Measurements from ENCODE around the gene ENC1. TPM values are rescaled to one million over a fixed set of nuclear protein-coding genes. Genes with fewer than 3 reads are reported as not detected.

Gene ENC1
- total and polyA plus RNA-seq, 10 of the 15 experiments (the other 5 are each of a cell fraction or from before 2014, with no cell fraction given): 8.2 to 55.5 (median 32.1) TPM

DNA sequence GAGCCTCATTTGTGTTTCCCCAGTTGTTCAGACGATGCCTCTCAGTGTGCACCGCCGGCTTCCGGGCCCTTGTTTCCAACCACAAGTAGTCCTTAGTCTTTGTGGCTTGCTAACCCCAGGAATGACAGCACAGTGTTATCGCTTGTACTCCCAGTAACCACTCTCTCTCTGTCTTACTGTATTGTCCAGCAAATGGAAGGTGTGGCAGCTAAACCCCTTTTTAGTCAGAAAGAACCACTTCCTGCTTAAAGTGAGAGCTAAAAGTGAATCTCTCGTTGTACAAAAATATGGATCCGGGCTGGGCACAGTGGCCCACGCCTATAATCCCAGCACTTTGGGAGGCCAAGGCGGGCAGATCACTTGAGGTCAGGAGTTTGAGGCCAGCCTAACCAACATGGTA lies 61.3 kb downstream of the ENC1 start:
- CTCF ChIA-PET: no interaction called here
- in situ Hi-C loops (cut with MboI): no loop called here
- peak overlapping the region; percentile 23 for H3K27ac ChIP-seq (ENCODE audit: control insufficient read depth, insufficient read depth)
- FAIRE-seq (peak; percentile 70), ATAC-seq (peak; percentile 88), DNase-seq (ENCODE audit: low read depth, low spot score) (peak; percentile 87)
- no peak overlapping the region for H3K4me3 ChIP-seq
- RAD21 ChIA-PET (ENCODE audit: unreplicated experiment): interaction anchor here (0.6 to 1.8 kb wide), 4 partner anchors 42 to 680 kb away, joined by 4 to 9 read pairs (median 4); no protein-coding TSS in a partner anchor
- no peaks in the 10 kb centered on the region for H3K9me3 ChIP-seq (replicated peaks; ENCODE audit: control insufficient read depth, insufficient read depth, low read length)
- peaks cover 35% of the 10 kb centered on the region for H3K4me1 ChIP-seq (ENCODE audit: control insufficient read depth, insufficient read depth, low read length)
- SMC1A ChIA-PET (ENCODE audit: uncharacterized antibody, unreplicated experiment): interaction anchor here (1.0 to 3.5 kb wide), 8 partner anchors 12 to 542 kb away, joined by 3 to 11 read pairs (median 6); no protein-coding TSS in a partner anchor
- peak overlapping the region; percentile 10 for H3K4me2 ChIP-seq (ENCODE audit: control insufficient read depth, insufficient read depth)
- H3K36me3 ChIP-seq (ENCODE audit: control insufficient read depth in 2 of 2, insufficient read depth in 2 of 2, low read length in 1 of 2): no peaks in the 10 kb centered on the region
- no TSS peak for BruUV-seq (replicated peaks)
- H3K9ac ChIP-seq (ENCODE audit: control insufficient read depth, insufficient read depth, low read length): no peak overlapping the region
- intact Hi-C loops (cut with micrococcal nuclease; ENCODE audit: unreplicated experiment): loop anchor here (1.0 to 5.0 kb wide), 7 partner anchors 44 to 677 kb away; partner anchors contain the start of gene ENC1
- H4K20me1 ChIP-seq (ENCODE audit: control insufficient read depth, insufficient read depth): no peaks in the 10 kb centered on the region
- peak overlapping the region; percentile 26; the same call in 1 of the 2 replicates for H2AFZ ChIP-seq (ENCODE audit: control insufficient read depth, low read depth, low read length)
- POLR2A ChIA-PET: no interaction called here
- no peaks in the 10 kb centered on the region for H3K79me2 ChIP-seq (ENCODE audit: control insufficient read depth, insufficient read depth, low read length)
- H3K27me3 ChIP-seq (replicated peaks in 1 of 2; ENCODE audit: control insufficient read depth in 2 of 2, insufficient read depth in 2 of 2, low read length in 1 of 2): no peaks in the 10 kb centered on the region
- 1% methylated on average over 9 of the region's 9 CpGs for WGBS (ENCODE audit: insufficient coverage, insufficient replicate concordance, low lambda C conversion rate, missing lambda C conversion rate)
- TF ChIP-seq, protein P1, sequence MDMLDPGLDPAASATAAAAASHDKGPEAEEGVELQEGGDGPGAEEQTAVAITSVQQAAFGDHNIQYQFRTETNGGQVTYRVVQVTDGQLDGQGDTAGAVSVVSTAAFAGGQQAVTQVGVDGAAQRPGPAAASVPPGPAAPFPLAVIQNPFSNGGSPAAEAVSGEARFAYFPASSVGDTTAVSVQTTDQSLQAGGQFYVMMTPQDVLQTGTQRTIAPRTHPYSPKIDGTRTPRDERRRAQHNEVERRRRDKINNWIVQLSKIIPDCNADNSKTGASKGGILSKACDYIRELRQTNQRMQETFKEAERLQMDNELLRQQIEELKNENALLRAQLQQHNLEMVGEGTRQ (IDR thresholded peaks at IDR 0.05; ENCODE audit: borderline replicate concordance, low read depth, low read length): no peak
- TF ChIP-seq, protein P2, sequence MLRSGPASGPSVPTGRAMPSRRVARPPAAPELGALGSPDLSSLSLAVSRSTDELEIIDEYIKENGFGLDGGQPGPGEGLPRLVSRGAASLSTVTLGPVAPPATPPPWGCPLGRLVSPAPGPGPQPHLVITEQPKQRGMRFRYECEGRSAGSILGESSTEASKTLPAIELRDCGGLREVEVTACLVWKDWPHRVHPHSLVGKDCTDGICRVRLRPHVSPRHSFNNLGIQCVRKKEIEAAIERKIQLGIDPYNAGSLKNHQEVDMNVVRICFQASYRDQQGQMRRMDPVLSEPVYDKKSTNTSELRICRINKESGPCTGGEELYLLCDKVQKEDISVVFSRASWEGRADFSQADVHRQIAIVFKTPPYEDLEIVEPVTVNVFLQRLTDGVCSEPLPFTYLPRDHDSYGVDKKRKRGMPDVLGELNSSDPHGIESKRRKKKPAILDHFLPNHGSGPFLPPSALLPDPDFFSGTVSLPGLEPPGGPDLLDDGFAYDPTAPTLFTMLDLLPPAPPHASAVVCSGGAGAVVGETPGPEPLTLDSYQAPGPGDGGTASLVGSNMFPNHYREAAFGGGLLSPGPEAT (IDR thresholded peaks at IDR 0.05; ENCODE audit: low read depth): peak; percentile 86
- TF ChIP-seq YY1 (IDR thresholded peaks at IDR 0.05; ENCODE audit: low read depth, low read length) (peak; percentile 43; the same call in 1 of the 2 replicates), ZZZ3 (IDR thresholded peaks at IDR 0.05; ENCODE audit: control insufficient read depth, insufficient read length, low read depth) (no peak), JUNB (IDR thresholded peaks at IDR 0.05) (peak; percentile 90), EGR1 (IDR thresholded peaks at IDR 0.05; ENCODE audit: borderline replicate concordance in 1 of 2, low read depth in 2 of 2, low read length in 2 of 2) (peak in 1 of 2 experiments; percentile 37; a peak in 1 of 3 replicates)
- TF ChIP-seq, protein P3, sequence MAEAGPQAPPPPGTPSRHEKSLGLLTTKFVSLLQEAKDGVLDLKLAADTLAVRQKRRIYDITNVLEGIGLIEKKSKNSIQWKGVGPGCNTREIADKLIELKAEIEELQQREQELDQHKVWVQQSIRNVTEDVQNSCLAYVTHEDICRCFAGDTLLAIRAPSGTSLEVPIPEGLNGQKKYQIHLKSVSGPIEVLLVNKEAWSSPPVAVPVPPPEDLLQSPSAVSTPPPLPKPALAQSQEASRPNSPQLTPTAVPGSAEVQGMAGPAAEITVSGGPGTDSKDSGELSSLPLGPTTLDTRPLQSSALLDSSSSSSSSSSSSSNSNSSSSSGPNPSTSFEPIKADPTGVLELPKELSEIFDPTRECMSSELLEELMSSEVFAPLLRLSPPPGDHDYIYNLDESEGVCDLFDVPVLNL (IDR thresholded peaks at IDR 0.05; ENCODE audit: low read depth, low read length): no peak
- TF ChIP-seq, protein P4, sequence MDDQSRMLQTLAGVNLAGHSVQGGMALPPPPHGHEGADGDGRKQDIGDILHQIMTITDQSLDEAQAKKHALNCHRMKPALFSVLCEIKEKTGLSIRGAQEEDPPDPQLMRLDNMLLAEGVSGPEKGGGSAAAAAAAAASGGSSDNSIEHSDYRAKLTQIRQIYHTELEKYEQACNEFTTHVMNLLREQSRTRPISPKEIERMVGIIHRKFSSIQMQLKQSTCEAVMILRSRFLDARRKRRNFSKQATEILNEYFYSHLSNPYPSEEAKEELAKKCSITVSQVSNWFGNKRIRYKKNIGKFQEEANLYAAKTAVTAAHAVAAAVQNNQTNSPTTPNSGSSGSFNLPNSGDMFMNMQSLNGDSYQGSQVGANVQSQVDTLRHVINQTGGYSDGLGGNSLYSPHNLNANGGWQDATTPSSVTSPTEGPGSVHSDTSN (IDR thresholded peaks at IDR 0.05; ENCODE audit: insufficient replicate concordance, low read depth, low read length): peak; percentile 55
- TF ChIP-seq, protein P5, sequence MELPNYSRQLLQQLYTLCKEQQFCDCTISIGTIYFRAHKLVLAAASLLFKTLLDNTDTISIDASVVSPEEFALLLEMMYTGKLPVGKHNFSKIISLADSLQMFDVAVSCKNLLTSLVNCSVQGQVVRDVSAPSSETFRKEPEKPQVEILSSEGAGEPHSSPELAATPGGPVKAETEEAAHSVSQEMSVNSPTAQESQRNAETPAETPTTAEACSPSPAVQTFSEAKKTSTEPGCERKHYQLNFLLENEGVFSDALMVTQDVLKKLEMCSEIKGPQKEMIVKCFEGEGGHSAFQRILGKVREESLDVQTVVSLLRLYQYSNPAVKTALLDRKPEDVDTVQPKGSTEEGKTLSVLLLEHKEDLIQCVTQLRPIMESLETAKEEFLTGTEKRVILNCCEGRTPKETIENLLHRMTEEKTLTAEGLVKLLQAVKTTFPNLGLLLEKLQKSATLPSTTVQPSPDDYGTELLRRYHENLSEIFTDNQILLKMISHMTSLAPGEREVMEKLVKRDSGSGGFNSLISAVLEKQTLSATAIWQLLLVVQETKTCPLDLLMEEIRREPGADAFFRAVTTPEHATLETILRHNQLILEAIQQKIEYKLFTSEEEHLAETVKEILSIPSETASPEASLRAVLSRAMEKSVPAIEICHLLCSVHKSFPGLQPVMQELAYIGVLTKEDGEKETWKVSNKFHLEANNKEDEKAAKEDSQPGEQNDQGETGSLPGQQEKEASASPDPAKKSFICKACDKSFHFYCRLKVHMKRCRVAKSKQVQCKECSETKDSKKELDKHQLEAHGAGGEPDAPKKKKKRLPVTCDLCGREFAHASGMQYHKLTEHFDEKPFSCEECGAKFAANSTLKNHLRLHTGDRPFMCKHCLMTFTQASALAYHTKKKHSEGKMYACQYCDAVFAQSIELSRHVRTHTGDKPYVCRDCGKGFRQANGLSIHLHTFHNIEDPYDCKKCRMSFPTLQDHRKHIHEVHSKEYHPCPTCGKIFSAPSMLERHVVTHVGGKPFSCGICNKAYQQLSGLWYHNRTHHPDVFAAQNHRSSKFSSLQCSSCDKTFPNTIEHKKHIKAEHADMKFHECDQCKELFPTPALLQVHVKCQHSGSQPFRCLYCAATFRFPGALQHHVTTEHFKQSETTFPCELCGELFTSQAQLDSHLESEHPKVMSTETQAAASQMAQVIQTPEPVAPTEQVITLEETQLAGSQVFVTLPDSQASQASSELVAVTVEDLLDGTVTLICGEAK (IDR thresholded peaks at IDR 0.05; ENCODE audit: borderline replicate concordance): no peak
- TF ChIP-seq, protein P6, sequence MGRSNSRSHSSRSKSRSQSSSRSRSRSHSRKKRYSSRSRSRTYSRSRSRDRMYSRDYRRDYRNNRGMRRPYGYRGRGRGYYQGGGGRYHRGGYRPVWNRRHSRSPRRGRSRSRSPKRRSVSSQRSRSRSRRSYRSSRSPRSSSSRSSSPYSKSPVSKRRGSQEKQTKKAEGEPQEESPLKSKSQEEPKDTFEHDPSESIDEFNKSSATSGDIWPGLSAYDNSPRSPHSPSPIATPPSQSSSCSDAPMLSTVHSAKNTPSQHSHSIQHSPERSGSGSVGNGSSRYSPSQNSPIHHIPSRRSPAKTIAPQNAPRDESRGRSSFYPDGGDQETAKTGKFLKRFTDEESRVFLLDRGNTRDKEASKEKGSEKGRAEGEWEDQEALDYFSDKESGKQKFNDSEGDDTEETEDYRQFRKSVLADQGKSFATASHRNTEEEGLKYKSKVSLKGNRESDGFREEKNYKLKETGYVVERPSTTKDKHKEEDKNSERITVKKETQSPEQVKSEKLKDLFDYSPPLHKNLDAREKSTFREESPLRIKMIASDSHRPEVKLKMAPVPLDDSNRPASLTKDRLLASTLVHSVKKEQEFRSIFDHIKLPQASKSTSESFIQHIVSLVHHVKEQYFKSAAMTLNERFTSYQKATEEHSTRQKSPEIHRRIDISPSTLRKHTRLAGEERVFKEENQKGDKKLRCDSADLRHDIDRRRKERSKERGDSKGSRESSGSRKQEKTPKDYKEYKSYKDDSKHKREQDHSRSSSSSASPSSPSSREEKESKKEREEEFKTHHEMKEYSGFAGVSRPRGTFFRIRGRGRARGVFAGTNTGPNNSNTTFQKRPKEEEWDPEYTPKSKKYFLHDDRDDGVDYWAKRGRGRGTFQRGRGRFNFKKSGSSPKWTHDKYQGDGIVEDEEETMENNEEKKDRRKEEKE (IDR thresholded peaks at IDR 0.05): no peak

All from GM12878 (cell line).